NCI-H82 treated with DMSO at 0.1 percent for 48 hours (cell line): Measurements from ENCODE around the gene GOLGA1.
"Not testable (repeated sequence)": the region's sequence is repeated elsewhere in the genome, so short reads cannot be mapped to it uniquely, and the experiment has no call there.

Source experiments
- DNase-seq: peaks from one replicate; lab custom pipeline; 2025; ENCODE audit not compliant: unreplicated experiment; lab: John Stamatoyannopoulos, UW

The GOLGA1 gene, protein sequence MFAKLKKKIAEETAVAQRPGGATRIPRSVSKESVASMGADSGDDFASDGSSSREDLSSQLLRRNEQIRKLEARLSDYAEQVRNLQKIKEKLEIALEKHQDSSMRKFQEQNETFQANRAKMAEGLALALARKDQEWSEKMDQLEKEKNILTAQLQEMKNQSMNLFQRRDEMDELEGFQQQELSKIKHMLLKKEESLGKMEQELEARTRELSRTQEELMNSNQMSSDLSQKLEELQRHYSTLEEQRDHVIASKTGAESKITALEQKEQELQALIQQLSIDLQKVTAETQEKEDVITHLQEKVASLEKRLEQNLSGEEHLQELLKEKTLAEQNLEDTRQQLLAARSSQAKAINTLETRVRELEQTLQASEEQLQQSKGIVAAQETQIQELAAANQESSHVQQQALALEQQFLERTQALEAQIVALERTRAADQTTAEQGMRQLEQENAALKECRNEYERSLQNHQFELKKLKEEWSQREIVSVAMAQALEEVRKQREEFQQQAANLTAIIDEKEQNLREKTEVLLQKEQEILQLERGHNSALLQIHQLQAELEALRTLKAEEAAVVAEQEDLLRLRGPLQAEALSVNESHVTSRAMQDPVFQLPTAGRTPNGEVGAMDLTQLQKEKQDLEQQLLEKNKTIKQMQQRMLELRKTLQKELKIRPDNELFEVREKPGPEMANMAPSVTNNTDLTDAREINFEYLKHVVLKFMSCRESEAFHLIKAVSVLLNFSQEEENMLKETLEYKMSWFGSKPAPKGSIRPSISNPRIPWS

GRCh38 chr9:124940894-124941678 is at the start of gene GOLGA1:
Gene GOLGA1, minus strand, starts transcription at chr9:124941083. Its CDS starts 2,372 bp downstream, at chr9:124938711.
- peak; percentile 72 for DNase-seq

- no peak for DNase-seq
Measured at GRCh38 chr9:124983698-124984097, 42.8 kb upstream of the GOLGA1 start.

- no peak for DNase-seq
Measured at GRCh38 chr9:124980431-124980830, 39.5 kb upstream of the GOLGA1 start.

DNA sequence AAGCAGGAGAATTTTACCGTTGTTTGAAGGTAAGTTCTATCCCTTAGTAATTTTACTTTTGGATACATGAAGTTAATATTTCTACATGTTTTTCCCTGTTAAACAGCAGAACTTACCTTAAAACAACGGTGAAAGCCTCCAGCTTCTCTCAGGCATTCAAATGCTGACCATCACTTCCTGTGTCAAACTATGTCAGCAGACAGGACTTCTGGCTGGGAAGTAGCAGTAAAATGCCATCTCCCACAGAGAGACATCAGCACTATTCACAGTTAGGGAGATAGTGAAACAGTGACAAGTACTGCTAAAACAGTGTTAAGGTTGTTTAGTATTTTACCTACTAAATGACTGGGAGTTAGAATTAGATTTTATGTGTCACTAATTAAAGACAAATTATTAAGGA is 34.2 kb upstream of the GOLGA1 start:
- no peak for DNase-seq

- DNase-seq: no peak
Measured at GRCh38 chr9:124973807-124974206, 32.9 kb upstream of the GOLGA1 start.

DNA sequence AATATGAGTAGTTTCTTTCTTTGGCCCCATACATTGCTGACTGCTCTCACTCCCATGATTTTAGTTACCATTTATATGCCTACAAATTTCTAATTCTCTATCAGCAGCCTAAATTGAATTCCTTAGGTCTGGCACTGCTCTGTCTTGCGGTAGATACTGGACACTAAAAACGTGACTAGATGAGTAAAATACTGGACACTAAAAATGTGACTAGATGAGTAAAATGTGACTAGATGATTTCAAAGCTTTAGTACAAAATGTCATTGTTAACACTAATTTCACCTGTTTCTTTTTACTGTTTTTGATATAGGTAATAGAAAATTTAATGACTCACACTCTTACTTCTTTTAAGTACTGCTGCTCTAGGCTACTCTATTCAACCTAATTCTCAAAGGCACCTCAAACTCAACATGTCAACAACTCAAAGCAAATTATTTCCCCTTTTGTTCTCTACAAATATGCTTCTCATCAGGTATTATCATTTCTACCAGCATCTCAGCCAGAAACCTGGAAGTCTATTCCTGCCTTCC is 31.4 kb upstream of the GOLGA1 start:
- DNase-seq: no peak

DNA sequence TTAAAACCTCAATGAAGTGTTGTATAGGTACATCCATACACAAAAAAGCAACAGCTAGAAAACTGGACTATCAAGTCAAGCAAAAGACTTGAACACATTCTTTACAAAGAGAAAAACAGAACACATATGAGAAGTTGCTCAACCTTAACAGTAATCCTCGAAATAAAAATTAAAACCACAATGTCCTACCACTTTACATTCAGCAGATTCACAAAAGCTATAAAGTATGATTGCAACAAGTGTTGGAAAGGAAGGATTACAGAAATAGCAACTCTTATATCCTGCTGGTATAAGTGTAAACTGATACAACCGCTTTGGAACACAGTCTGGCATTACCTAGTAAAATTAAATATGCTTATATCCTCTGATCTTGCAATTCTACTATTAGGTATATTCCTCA is 28.5 kb upstream of the GOLGA1 start:
- DNase-seq: no peak

DNA sequence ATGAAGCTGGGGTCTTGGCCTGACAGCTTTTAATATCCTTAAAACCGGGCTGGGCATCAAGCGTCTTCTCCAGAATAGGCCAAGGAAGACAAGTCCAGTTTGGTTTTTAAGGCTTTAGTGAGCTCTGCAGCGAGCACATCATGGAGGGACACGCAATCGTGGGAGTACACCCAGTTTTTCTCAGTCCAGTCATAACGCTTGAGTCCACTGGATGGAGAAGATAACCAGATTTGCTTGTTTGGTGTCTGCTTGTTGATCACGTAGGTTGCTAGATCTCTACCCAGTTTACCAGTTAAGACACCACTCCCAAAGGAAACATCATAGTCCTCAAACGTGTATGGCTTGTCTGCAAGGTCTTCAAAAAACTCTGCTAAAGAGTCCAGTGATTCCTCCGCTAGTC is 27.4 kb upstream of the GOLGA1 start:
- no peak for DNase-seq

DNA sequence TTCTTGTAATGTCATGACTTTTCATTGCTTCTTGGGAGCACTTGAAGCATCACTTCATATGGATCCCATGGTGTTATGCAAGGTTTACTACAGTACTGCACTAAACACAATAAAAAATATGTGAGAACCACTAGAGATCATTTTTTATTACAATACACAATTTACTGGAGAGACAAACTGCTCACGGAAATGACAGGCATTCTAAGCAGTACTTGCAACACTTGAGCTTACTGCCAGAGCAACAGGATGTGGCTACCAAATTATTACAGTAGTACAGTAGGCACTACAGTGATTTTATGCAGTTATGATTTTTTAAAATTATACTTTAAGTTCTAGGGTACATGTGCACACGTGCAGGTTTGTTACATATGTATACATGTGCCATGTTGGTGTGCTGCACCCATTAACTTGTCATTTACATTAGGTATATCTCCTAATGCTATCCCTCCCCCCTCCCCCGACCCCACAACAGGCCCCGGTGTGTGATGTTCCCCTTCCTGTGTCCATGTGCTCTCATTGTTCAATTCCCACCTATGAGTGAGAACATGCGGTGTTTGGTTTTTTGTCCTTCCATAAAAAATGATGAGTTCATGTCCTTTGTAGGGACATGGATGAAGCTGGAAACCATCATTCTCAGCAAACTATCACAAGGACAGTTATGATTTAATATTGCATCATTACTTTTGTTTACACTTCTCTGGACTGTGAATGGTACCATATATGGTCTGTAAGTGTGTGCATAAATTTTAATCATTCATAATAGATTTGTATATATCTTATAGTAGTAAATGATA is 25.1 kb upstream of the GOLGA1 start:
- not testable (repeated sequence) for DNase-seq

DNA sequence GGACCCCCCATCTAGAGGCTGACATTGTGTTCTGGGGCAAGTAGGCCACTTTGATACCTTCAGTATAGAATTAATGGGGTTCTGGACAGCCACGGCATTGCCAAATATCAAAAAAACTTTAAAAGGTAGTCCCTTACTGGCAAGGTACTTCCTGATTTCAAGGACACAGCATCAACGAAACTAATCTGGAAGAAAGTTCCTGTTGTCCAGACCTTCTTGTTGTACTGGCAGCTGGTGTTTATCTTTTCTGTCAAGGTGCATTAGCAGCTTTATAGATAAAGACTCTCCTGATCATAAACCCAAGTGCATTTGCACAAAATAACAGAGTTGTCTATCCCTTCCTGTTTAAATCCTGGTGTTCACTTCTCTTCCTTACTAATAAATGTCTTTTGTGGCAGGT is 23.7 kb upstream of the GOLGA1 start:
- peak; percentile 56 for DNase-seq

DNA sequence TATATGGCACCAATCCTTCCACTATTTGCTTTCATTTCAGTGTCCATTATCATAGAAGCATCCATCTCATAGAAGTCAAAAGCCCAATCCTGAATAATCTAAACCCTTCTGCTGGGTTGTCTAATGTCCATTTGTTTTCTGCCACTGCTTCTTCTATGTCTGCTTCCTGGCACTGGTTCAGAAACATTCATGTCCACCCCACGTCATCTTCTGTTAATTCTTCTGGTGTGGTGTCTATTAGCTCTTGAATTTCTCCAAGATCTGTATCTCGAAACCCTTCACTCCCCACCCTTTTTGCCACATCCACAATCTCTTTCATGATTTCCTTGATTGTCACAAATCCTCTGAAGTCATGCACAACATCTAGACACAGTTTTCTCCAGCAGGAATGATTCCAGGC is 23.2 kb upstream of the GOLGA1 start:
- DNase-seq: no peak

GRCh38 chr9:124960409-124960752 is 19.5 kb upstream of the GOLGA1 start:
- DNase-seq: no peak

- DNase-seq: not testable (repeated sequence)
Measured at GRCh38 chr9:124959671-124960408, 19.0 kb upstream of the GOLGA1 start.

GRCh38 chr9:124954255-124954654 is 13.4 kb upstream of the GOLGA1 start:
- DNase-seq: no peak

- DNase-seq: no peak
Measured at GRCh38 chr9:124950050-124950718, 9.3 kb upstream of the GOLGA1 start.

DNA sequence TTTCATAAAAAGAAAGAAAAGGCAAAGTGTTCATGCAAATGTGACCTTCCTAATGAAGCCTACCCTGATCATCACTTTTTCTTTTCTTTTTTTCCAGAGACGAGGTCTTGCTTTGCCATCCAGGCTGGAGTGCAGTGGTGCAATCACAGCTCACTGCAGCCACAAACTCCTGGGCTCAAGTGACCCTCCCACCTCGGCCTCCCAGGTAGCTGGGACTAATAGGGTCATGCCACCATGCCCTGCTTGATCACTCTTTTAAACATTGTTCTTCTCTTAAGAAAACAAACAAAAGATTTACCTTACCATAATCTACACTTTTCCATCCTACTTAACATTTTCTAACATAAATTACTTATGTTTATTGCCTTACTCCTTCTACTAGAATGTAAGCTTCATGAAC is 8.5 kb upstream of the GOLGA1 start:
- DNase-seq: no peak

GRCh38 chr9:124947727-124948391 is 7.0 kb upstream of the GOLGA1 start:
- DNase-seq: peak; percentile 87

- no peak for DNase-seq
Measured at GRCh38 chr9:124946167-124946566, 5.3 kb upstream of the GOLGA1 start.
